Stimulated activated CD4-positive, alpha-beta T cell treated with anti-CD3 and anti-CD28 coated beads, TNF-alpha, amount 100 ng/mL, for 24 hours (primary cell): ENCODE results near the gene GOLPH3L.
A peak's percentile ranks its signal among the peaks of the same experiment; 100 is the strongest.
"Not testable (repeated sequence)": the region's sequence is repeated elsewhere in the genome, so short reads cannot be mapped to it uniquely, and the experiment has no call there.

Source experiments
- DNase-seq, 3 experiments: peaks; one replicate each; pipeline ENCODE4 v3.0.0-alpha.2; 2020; ENCODE audit warnings: low read depth in 3 of 3

GOLPH3L gene

GRCh38 chr1:150660584-150660983 is 36.4 kb downstream of the GOLPH3L start:
- DNase-seq: no peak

- DNase-seq: not testable (repeated sequence)
Measured at GRCh38 chr1:150657064-150657463, 39.9 kb downstream of the GOLPH3L start.

GRCh38 chr1:150654635-150655034 is 42.3 kb downstream of the GOLPH3L start:
- DNase-seq: not testable (repeated sequence)

GRCh38 chr1:150650193-150650592 is 46.8 kb downstream of the GOLPH3L start:
- DNase-seq: no peak

GRCh38 chr1:150649441-150650075 is 47.4 kb downstream of the GOLPH3L start:
- DNase-seq: no peak

GRCh38 chr1:150642296-150642695 is 54.7 kb downstream of the GOLPH3L start:
- DNase-seq: no peak

- not testable (repeated sequence) for DNase-seq
Measured at GRCh38 chr1:150641126-150641815, 55.7 kb downstream of the GOLPH3L start.

- not testable (repeated sequence) for DNase-seq
Measured at GRCh38 chr1:150638430-150638829, 58.5 kb downstream of the GOLPH3L start.

- not testable (repeated sequence) for DNase-seq
Measured at GRCh38 chr1:150634839-150635622, 61.9 kb downstream of the GOLPH3L start.

GRCh38 chr1:150629115-150629928 is 67.6 kb downstream of the GOLPH3L start, which contains the start of gene ENSA:
TSS of gene ENSA (minus strand) at chr1:150629612. CDS start at chr1:150629470, 142 bp downstream.
- DNase-seq: peak; percentile 85 to 95 (median 92)

- DNase-seq: no peak
Measured at GRCh38 chr1:150628766-150629114, 68.2 kb downstream of the GOLPH3L start.

GRCh38 chr1:150627826-150628410 is 69.0 kb downstream of the GOLPH3L start:
- DNase-seq: no peak

GRCh38 chr1:150626150-150626549 is 70.8 kb downstream of the GOLPH3L start:
- peak in 2 of 3 experiments; percentile 34 to 44 for DNase-seq

- DNase-seq: not testable (repeated sequence)
Measured at GRCh38 chr1:150624546-150624945, 72.4 kb downstream of the GOLPH3L start.

GRCh38 chr1:150624134-150624533 is 72.8 kb downstream of the GOLPH3L start:
- DNase-seq: not testable (repeated sequence)

GRCh38 chr1:150622303-150622975 is 74.5 kb downstream of the GOLPH3L start:
- no peak for DNase-seq

GRCh38 chr1:150621497-150622302 is 75.3 kb downstream of the GOLPH3L start:
- DNase-seq: peak in 2 of 3 experiments; percentile 41 to 43

GRCh38 chr1:150620919-150621318 is 76.0 kb downstream of the GOLPH3L start:
- DNase-seq: no peak

- no peak for DNase-seq
Measured at GRCh38 chr1:150619576-150620509, 77.1 kb downstream of the GOLPH3L start.
